PFSK-1 (cell line): ENCODE results near the gene PDIA2.

Experiments
- FOXP2 ChIP-seq: optimal IDR thresholded peaks from 2 replicates; pipeline ENCODE3; 2011; ENCODE audit warnings: borderline replicate concordance, control low read depth, inconsistent platforms; ENCODE audit not compliant: insufficient read depth; ENCODE audit errors: extremely low read length, extremely low read depth
- POLR2AphosphoS5 ChIP-seq: IDR thresholded peaks from 2 replicates; pipeline ENCODE4 v1.6.1; 2012; ENCODE audit warnings: low read depth, mild to moderate bottlenecking, control low read depth, low read length, moderate library complexity
- SIN3A ChIP-seq: IDR thresholded peaks from 2 replicates; pipeline ENCODE4 v1.6.1; 2012; ENCODE audit warnings: mild to moderate bottlenecking, low read length, moderate library complexity, borderline replicate concordance; ENCODE audit not compliant: insufficient read depth
- TAF1 ChIP-seq: IDR thresholded peaks from 2 replicates; pipeline ENCODE4 v1.6.1; 2012; ENCODE audit warnings: low read length, control low read depth, borderline replicate concordance; ENCODE audit not compliant: insufficient read depth
- TF ChIP-seq, protein P1 (sequence below), 2 experiments: IDR thresholded peaks; 2 replicates each; pipeline versions ENCODE4 v1.6.1 to v1.8.0; 2011 to 2012; ENCODE audit warnings: low read depth in 2 of 2, low read length in 2 of 2, control low read depth in 1 of 2, inconsistent platforms in 1 of 2, mild to moderate bottlenecking in 1 of 2, moderate library complexity in 1 of 2; ENCODE audit not compliant: insufficient read depth in 1 of 2

The PDIA2 gene

DNA sequence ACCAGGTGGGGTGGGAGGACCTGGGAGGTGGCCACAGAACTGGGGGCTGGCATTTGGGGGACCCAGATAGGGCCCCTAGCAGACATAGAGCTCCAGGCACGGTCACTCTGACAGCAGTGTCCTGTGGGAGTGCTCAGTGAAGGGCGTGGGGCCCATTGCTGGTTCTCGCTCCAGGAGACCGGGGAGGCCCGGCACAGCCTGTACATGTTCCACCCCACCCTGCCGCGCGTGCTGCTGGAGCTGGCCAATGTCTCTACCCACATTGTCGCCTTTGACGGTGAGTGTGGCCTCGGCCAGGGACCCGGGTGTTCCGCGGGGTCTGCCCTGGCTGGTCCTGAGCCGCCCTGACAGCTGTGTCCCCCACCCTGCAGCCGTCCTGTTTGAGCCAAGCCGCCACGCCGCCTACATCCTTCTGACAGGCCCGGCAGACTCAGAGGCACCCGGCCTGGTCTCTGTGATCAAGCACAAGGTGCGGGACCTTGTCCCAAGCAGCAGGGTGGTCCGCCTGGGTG lies 18.5 kb upstream of the PDIA2 start:
- no peak for TF ChIP-seq TAF1
- TF ChIP-seq POLR2AphosphoS5, result no peak
- TF ChIP-seq FOXP2, result no peak
- TF ChIP-seq SIN3A, result no peak
- TF ChIP-seq, protein P1, sequence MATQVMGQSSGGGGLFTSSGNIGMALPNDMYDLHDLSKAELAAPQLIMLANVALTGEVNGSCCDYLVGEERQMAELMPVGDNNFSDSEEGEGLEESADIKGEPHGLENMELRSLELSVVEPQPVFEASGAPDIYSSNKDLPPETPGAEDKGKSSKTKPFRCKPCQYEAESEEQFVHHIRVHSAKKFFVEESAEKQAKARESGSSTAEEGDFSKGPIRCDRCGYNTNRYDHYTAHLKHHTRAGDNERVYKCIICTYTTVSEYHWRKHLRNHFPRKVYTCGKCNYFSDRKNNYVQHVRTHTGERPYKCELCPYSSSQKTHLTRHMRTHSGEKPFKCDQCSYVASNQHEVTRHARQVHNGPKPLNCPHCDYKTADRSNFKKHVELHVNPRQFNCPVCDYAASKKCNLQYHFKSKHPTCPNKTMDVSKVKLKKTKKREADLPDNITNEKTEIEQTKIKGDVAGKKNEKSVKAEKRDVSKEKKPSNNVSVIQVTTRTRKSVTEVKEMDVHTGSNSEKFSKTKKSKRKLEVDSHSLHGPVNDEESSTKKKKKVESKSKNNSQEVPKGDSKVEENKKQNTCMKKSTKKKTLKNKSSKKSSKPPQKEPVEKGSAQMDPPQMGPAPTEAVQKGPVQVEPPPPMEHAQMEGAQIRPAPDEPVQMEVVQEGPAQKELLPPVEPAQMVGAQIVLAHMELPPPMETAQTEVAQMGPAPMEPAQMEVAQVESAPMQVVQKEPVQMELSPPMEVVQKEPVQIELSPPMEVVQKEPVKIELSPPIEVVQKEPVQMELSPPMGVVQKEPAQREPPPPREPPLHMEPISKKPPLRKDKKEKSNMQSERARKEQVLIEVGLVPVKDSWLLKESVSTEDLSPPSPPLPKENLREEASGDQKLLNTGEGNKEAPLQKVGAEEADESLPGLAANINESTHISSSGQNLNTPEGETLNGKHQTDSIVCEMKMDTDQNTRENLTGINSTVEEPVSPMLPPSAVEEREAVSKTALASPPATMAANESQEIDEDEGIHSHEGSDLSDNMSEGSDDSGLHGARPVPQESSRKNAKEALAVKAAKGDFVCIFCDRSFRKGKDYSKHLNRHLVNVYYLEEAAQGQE (IDR thresholded peaks at IDR 0.05; ENCODE audit: insufficient read depth in 1 of 2, low read depth in 2 of 2, low read length in 2 of 2), result no peak

DNA sequence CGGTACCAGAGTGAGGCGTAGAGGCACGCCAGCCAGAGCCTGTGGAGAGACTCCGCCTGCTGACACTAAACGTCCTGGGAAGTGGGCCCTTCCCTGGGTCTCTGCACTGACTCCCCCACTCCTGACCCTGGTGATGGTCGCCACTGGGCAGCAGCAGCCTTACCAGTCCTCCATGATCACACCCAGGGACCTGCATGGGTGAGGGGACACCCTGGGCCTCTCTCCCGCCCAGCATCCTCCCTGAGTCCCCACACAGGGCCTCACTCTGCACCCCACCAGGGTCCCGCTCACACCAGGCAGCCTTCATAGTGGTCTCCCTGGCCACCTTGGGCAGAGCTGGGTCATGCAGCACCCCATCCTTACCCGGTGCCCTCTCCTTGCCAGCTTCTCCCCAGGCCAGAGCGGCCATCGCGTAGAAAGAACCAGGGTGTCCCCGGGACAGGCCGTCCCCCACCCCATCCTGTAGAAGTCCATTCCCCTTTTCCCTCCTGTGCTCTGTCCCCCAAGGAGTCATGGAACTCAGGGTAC lies 17.9 kb upstream of the PDIA2 start:
- TF ChIP-seq, protein P1 (IDR thresholded peaks at IDR 0.05; ENCODE audit: insufficient read depth in 1 of 2, low read depth in 2 of 2, low read length in 2 of 2), result no peak
- TF ChIP-seq FOXP2 (no peak), TAF1 (no peak), SIN3A (no peak), POLR2AphosphoS5 (no peak)

DNA sequence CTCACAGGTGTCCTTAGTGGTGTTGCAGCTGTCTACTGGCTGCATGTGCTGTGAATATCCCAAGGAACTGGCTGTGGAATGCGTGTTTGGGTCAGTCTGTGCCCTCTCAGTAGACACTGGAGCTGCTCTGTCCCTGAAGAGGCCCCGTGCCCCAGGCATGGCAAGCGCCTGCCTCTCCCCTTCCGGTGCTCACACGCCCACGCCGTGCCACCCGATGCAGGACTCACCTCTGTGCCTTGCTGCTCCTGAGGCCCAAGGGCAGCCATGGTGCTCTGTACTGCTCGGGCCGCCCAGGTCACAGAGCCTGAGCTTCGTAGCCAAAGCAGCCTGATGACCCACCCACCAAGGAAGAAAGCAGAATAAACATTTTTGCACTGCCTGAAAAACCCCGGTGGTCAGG lies 17.3 kb upstream of the PDIA2 start:
- TF ChIP-seq TAF1, result no peak
- TF ChIP-seq, protein P1 (IDR thresholded peaks at IDR 0.05; ENCODE audit: insufficient read depth in 1 of 2, low read depth in 2 of 2, low read length in 2 of 2), result no peak
- TF ChIP-seq FOXP2, result no peak
- no peak for TF ChIP-seq POLR2AphosphoS5
- TF ChIP-seq SIN3A, result no peak

DNA sequence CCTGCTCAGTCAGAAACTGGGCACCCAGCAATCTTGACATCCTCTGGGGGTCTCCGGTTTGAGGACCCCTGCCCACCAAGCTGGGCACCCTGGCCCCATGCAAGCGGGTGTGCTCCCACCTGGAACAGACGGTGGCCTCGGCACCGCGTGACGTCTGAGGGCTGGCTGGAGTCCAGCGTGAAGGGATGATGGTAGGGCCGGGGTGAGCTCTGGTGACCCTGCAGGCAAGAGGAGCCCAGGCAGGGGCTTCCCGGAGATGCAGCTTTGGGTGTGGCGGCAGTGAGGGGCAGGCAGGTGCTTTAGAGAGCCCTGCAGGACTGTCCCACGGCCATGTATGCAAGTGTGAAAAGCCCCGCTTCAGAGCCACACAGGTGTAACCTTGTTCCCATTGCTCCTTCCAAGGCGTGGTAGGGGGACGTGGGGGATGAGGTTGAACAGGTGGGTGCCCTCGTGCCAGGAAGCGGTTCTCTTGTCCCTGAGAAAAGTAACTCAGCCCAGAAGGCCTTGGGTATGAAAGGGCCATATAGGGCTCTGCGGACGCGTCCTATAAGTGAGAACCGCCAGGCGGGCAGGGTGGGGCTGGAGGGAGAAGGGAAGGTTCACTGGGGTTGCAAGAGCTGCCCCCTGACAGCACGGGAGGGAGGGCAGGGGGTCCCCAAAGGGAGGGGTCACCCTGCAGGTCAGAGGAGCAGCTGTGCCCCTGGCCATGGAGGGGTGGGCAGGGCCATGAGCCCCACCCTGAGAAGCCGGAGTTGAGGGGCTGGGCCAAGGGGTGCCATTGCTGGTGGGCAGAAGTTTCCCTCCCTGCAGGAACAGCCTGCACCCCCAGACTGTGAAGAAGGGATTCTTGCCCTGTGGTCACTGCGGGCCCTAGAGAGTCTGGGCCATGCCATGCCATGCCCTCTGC lies 16.5 kb upstream of the PDIA2 start:
- no peak for TF ChIP-seq SIN3A
- TF ChIP-seq TAF1, result no peak
- TF ChIP-seq, protein P1 (IDR thresholded peaks at IDR 0.05; ENCODE audit: insufficient read depth in 1 of 2, low read depth in 2 of 2, low read length in 2 of 2), result no peak
- no peak for TF ChIP-seq FOXP2
- TF ChIP-seq POLR2AphosphoS5, result no peak
